ENCODE data around the gene PSMD11.

The PSMD11 gene

GRCh38 chr17:32486701-32487472 lies 42.6 kb downstream of the PSMD11 start, which contains the start of gene CDK5R1:
Gene CDK5R1 (plus strand): TSS chr17:32486993. CDS start chr17:32487621, 628 bp downstream.
- ChIA-PET POLR2A (interaction anchor here (1.0 to 1.9 kb wide), 3 partner anchors 30 to 235 kb away, joined by 3 to 6 read pairs (median 4); no protein-coding TSS in a partner anchor), CTCF (interaction anchor here (0.9 to 15.0 kb wide), 17 partner anchors 8 to 450 kb away, joined by 3 to 177 read pairs (median 4); partner anchors contain the start of genes MYO1D and PSMD11)
- TF ChIP-seq CTCF (IDR thresholded peaks at IDR 0.05; ENCODE audit: control extremely low read depth, extremely low read depth, low read depth, missing control alignments), result no peak
- peak; percentile 85 for DNase-seq (ENCODE audit: extremely low spot score)

DNA sequence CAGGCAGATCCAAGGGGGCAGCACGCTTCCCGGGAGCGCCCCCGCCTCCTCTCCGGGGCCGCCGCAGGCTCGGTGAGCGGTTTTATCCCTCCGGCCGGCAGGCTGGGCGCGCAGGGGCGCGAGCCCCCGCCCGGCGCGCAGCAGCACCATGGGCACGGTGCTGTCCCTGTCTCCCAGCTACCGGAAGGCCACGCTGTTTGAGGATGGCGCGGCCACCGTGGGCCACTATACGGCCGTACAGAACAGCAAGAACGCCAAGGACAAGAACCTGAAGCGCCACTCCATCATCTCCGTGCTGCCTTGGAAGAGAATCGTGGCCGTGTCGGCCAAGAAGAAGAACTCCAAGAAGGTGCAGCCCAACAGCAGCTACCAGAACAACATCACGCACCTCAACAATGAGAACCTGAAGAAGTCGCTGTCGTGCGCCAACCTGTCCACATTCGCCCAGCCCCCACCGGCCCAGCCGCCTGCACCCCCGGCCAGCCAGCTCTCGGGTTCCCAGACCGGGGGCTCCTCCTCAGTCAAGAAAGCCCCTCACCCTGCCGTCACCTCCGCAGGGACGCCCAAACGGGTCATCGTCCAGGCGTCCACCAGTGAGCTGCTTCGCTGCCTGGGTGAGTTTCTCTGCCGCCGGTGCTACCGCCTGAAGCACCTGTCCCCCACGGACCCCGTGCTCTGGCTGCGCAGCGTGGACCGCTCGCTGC lies 43.3 kb downstream of the PSMD11 start:
- POLR2A ChIA-PET, result interaction anchor here (0.6 to 1.9 kb wide), 3 partner anchors 30 to 235 kb away, joined by 3 to 6 read pairs (median 4); no protein-coding TSS in a partner anchor
- CTCF ChIA-PET, result interaction anchor here (1.0 to 15.0 kb wide), 17 partner anchors 7 to 449 kb away, joined by 3 to 177 read pairs (median 4); partner anchors contain the start of gene MYO1D
- TF ChIP-seq CTCF (IDR thresholded peaks at IDR 0.05; ENCODE audit: control extremely low read depth, extremely low read depth, low read depth, missing control alignments), result no peak
- DNase-seq (ENCODE audit: extremely low spot score), result peak; percentile 59

- no peak for TF ChIP-seq CTCF (IDR thresholded peaks at IDR 0.05; ENCODE audit: control extremely low read depth, extremely low read depth, low read depth, missing control alignments)
- DNase-seq (ENCODE audit: extremely low spot score), result no peak
- ChIA-PET POLR2A (interaction anchor here (0.6 to 1.4 kb wide), 2 partner anchors 63 to 234 kb away, joined by 3 to 4 read pairs; no protein-coding TSS in a partner anchor), CTCF (interaction anchor here (1.0 to 15.0 kb wide), 12 partner anchors 12 to 428 kb away, joined by 3 to 177 read pairs (median 4); partner anchors contain the start of gene MYO1D)
Observed at GRCh38 chr17:32488177-32488542, 43.9 kb downstream of the PSMD11 start.

GRCh38 chr17:32488604-32489180 lies 44.4 kb downstream of the PSMD11 start:
- DNase-seq (ENCODE audit: extremely low spot score), result no peak
- no peak for TF ChIP-seq CTCF (IDR thresholded peaks at IDR 0.05; ENCODE audit: control extremely low read depth, extremely low read depth, low read depth, missing control alignments)
- CTCF ChIA-PET, result interaction anchor here (0.8 to 15.0 kb wide), 13 partner anchors 9 to 428 kb away, joined by 3 to 177 read pairs (median 4); partner anchors contain the start of gene MYO1D
- POLR2A ChIA-PET, result no interaction called here

DNA sequence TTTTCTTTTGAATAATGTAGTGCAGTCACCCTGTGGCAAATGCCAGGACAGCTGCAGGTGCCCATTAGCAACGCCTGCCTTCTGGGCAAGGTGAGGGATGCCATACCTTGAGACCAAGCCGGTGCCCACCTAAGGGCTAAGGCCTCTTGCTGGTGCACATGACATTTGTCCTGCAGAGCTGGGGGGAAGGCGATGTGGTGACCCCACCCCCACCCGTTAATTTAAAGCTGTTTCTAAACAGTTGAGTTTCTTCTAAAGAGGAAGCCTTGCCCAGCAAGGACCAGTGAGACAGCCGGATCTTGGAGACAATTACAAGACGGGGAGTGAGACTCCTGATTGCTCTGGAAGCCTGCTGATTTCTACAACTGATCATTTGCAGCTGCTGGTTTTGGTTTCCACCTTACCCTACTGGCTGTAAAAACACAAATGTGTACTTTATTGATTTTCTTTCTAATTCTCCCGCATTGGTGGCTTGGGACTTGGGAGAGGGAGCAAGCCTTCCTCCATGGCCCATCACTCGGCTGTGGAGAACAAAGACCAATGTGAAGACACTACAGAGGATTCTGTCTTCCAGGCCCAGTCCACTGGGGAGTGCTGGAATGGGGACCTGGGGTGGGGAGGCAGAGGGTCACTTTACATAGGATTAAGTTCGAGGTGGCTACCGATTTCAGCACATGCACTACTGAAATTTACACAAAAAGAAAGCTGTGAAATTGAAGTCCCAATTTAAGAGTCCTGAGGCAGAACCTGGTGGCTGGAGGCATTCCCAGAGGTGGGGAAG lies 45.2 kb downstream of the PSMD11 start:
- CTCF ChIA-PET, result interaction anchor here (0.8 to 15.0 kb wide), 8 partner anchors 10 to 388 kb away, joined by 3 to 177 read pairs (median 8); partner anchors contain the start of gene MYO1D
- TF ChIP-seq CTCF (IDR thresholded peaks at IDR 0.05; ENCODE audit: control extremely low read depth, extremely low read depth, low read depth, missing control alignments), result no peak
- POLR2A ChIA-PET, result interaction anchor here (0.5 to 1.6 kb wide), 3 partner anchors 28 to 316 kb away, joined by 3 to 4 read pairs (median 3); no protein-coding TSS in a partner anchor
- peak; percentile 29 for DNase-seq (ENCODE audit: extremely low spot score)

All from GM10248 (cell line).